ENCODE data around the gene CALY. TPM values are rescaled to one million over a fixed set of nuclear protein-coding genes. Genes with fewer than 3 reads are reported as not detected.
A peak's percentile ranks its signal among the peaks of the same experiment; 100 is the strongest.

Gene CALY
- total RNA-seq, 1 donor from 2014 or later, result not detected

DNA sequence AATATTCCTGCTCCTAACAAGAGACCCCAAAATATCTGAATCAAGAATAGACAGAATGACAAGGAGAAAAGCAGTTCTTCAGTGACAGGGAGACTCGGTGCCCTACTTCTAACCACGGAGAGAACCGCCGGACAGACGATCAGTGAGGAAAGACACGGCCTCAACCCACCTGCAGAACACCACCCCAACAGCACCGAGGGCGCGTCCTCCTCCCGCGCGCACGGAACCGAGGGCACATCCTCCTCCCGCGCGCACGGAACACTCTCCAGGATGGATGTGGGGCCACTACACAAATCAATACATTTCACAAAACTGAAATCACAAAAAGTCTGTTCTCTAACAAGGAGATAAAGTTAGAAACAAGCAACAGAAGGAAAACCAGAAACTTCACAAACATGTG, 50.3 kb downstream of the CALY start:
- H3K27me3 Mint-ChIP-seq (ENCODE audit: unreplicated experiment), result peaks cover 14% of the 10 kb centered on the region
- no peaks in the 10 kb centered on the region for H3K4me1 Mint-ChIP-seq (ENCODE audit: unreplicated experiment)
- no peak overlapping the region for H3K27ac Mint-ChIP-seq (ENCODE audit: unreplicated experiment)
- peaks cover 37% of the 10 kb centered on the region for H3K36me3 Mint-ChIP-seq (ENCODE audit: low read depth, unreplicated experiment)
- TF ChIP-seq, protein P1, sequence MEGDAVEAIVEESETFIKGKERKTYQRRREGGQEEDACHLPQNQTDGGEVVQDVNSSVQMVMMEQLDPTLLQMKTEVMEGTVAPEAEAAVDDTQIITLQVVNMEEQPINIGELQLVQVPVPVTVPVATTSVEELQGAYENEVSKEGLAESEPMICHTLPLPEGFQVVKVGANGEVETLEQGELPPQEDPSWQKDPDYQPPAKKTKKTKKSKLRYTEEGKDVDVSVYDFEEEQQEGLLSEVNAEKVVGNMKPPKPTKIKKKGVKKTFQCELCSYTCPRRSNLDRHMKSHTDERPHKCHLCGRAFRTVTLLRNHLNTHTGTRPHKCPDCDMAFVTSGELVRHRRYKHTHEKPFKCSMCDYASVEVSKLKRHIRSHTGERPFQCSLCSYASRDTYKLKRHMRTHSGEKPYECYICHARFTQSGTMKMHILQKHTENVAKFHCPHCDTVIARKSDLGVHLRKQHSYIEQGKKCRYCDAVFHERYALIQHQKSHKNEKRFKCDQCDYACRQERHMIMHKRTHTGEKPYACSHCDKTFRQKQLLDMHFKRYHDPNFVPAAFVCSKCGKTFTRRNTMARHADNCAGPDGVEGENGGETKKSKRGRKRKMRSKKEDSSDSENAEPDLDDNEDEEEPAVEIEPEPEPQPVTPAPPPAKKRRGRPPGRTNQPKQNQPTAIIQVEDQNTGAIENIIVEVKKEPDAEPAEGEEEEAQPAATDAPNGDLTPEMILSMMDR (IDR thresholded peaks at IDR 0.05; ENCODE audit: unreplicated experiment), result no peak
- no peak overlapping the region for H3K4me3 Mint-ChIP-seq (ENCODE audit: unreplicated experiment)
- DNase-seq (ENCODE audit: low spot score), result no peak
- no peaks in the 10 kb centered on the region for H3K9me3 Mint-ChIP-seq (ENCODE audit: unreplicated experiment)

DNA sequence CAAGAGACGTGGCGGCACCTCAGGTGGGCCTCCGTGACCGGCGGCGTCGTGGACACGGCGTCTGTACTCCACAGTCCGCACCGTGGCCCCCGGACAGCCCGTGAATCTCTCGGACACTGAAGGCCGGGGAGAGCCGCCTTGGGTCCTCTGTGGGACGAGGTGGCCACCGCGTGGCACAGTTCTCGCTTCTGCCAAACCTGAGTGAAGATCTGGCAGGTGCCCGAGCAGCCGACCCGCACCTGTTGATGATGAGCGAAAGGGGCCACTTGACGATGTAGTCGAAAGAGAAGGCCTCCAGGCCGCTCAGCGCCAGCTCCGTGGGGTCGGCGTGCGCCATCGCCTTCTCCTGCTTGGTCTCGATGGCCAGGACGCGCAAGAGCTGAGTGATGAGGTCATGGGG, 51.5 kb downstream of the CALY start:
- Mint-ChIP-seq H3K4me3 (ENCODE audit: unreplicated experiment) (no peak overlapping the region), H3K27ac (ENCODE audit: unreplicated experiment) (no peak overlapping the region), H3K27me3 (ENCODE audit: unreplicated experiment) (peaks cover 14% of the 10 kb centered on the region), H3K9me3 (ENCODE audit: unreplicated experiment) (no peaks in the 10 kb centered on the region), H3K4me1 (ENCODE audit: unreplicated experiment) (no peaks in the 10 kb centered on the region), H3K36me3 (ENCODE audit: low read depth, unreplicated experiment) (peaks cover 31% of the 10 kb centered on the region)
- no peak for DNase-seq (ENCODE audit: low spot score)
- TF ChIP-seq, protein P1 (IDR thresholded peaks at IDR 0.05; ENCODE audit: unreplicated experiment), result no peak

DNA sequence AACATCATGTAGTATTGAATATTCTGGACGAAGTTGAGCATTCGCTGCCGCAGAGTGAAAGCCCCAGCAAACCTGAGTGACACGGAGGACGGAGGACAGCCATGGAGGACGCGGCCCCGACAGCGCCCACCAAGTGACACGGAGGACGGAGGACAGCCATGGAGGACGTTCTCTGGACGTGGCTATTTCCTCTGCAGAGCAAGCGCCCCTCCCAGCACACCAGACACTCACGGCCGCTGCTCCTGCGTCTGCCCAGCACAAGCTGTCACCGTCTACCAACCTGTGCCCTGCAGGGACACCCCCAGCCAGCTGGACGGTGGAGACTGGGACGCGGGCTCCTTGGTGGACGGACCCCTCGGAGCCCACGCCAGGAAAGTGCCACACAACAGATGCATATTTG, 52.8 kb downstream of the CALY start:
- TF ChIP-seq, protein P1 (IDR thresholded peaks at IDR 0.05; ENCODE audit: unreplicated experiment), result no peak
- H3K4me1 Mint-ChIP-seq (ENCODE audit: unreplicated experiment), result no peaks in the 10 kb centered on the region

GRCh38 chr10:133282846-133283390, 53.8 kb downstream of the CALY start:
- no peak for DNase-seq (ENCODE audit: low spot score)
- Mint-ChIP-seq H3K36me3 (ENCODE audit: low read depth, unreplicated experiment) (peaks cover 26% of the 10 kb centered on the region), H3K27me3 (ENCODE audit: unreplicated experiment) (peaks cover 7% of the 10 kb centered on the region), H3K4me1 (ENCODE audit: unreplicated experiment) (no peaks in the 10 kb centered on the region), H3K4me3 (ENCODE audit: unreplicated experiment) (no peak overlapping the region), H3K9me3 (ENCODE audit: unreplicated experiment) (no peaks in the 10 kb centered on the region), H3K27ac (ENCODE audit: unreplicated experiment) (no peak overlapping the region)
- TF ChIP-seq, protein P1 (IDR thresholded peaks at IDR 0.05; ENCODE audit: unreplicated experiment), result no peak

More for the DNA sequence above, 52.8 kb downstream of the CALY start:
- Mint-ChIP-seq H3K27ac (ENCODE audit: unreplicated experiment) (no peak overlapping the region), H3K4me3 (ENCODE audit: unreplicated experiment) (no peak overlapping the region), H3K36me3 (ENCODE audit: low read depth, unreplicated experiment) (peaks cover 29% of the 10 kb centered on the region), H3K9me3 (ENCODE audit: unreplicated experiment) (no peaks in the 10 kb centered on the region), H3K27me3 (ENCODE audit: unreplicated experiment) (peaks cover 11% of the 10 kb centered on the region)
- no peak for DNase-seq (ENCODE audit: low spot score)

DNA sequence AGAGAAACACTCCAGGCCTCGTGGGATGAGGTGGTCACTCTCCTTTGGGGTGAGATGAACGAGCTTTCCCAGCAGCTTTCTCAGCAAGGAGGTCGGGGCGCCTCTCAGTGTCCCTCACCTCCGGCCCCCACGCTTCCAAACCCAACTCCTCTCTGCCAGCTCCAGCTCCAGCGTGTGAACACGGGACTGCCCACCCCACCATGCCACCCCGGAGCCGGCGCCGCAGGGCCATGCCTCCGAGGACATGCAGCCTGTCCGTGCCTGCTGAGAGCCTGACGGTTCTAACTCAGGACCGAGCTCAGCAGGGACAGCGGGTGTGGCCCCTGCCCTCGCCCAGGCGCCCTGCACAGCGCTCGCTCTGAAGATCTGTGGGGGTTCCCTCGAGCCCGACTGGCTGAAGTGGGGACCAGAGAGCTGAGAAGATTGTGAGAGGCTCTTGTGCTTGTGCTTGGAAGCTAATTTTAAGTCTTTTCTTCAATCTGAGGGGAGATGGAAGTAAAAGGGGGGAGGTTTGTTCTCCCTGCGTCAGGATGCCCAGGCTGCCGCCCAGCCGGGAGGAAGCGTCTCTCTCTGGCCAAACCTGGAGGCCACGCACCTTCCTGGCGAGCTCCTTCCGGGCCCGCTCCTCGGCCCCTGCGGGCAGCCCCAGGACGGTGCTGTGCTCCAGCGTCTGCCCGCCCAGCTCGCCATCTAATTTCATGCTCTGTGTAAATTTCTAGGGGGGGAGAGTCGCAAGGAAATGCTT, 54.9 kb downstream of the CALY start:
- no peaks in the 10 kb centered on the region for H3K4me1 Mint-ChIP-seq (ENCODE audit: unreplicated experiment)
- H3K9me3 Mint-ChIP-seq (ENCODE audit: unreplicated experiment), result no peaks in the 10 kb centered on the region
- H3K27me3 Mint-ChIP-seq (ENCODE audit: unreplicated experiment), result peaks cover 6% of the 10 kb centered on the region
- H3K4me3 Mint-ChIP-seq (ENCODE audit: unreplicated experiment), result no peak overlapping the region
- no peak for DNase-seq (ENCODE audit: low spot score)
- peak overlapping the region; percentile 58 for H3K27ac Mint-ChIP-seq (ENCODE audit: unreplicated experiment)
- TF ChIP-seq, protein P1 (IDR thresholded peaks at IDR 0.05; ENCODE audit: unreplicated experiment), result no peak
- peaks cover 22% of the 10 kb centered on the region for H3K36me3 Mint-ChIP-seq (ENCODE audit: low read depth, unreplicated experiment)

Measured in endothelial cell (in vitro differentiated cells).